Measurements from ENCODE around the gene TRABD2B.

- TF ChIP-seq CTCF (IDR thresholded peaks at IDR 0.05) (no peak), POLR2AphosphoS5 (IDR thresholded peaks at IDR 0.05) (no peak), EP300 (IDR thresholded peaks at IDR 0.05) (no peak), POLR2A (IDR thresholded peaks at IDR 0.05) (no peak)
These were observed 115.4 kb downstream of the TRABD2B start for GRCh38 chr1:47881505-47882442.

Data from upper lobe of left lung (tissue), 4 donors.